HepG2 (cell line): ENCODE data around the gene SPTBN4. TPM values are rescaled to one million over a fixed set of nuclear protein-coding genes. Genes with fewer than 3 reads are reported as not detected.

ENCODE experiments used
- ATAC-seq: fragments of 200-7000 bp; cut with Tn5 transposase; 3 replicates; pipeline ENCODE4 v1.9.1; 2020; ENCODE audit warnings: mild to moderate bottlenecking, moderate library complexity
- BruUV-seq: library from RNA; stranded (reverse); fragments of 400-500 nt; replicated peaks from 2 replicates; lab custom pipeline; 2021; lab: Mats Ljungman, UMichigan
- CTCF ChIA-PET: fragments of 300-600 bp; formaldehyde crosslinking; extraction: SDS; loops from one replicate; lab custom pipeline; 2021; ENCODE audit warnings: low total read pairs, inconsistent platforms, low intra/inter-chr PET ratio; lab: Yijun Ruan, JAX
- POLR2A ChIA-PET: fragments of 350-600 bp; sonication (Branson Sonifier 250); formaldehyde crosslinking; loops from one replicate; lab custom pipeline; 2020; ENCODE audit warnings: antibody characterized with exemption, inconsistent platforms; lab: Yijun Ruan, JAX
- DNase-seq: peaks from one replicate; pipeline ENCODE4 v3.0.0-alpha.2; 2015; ENCODE audit warnings: low spot score
- FAIRE-seq: peaks from 3 replicates; lab custom pipeline; 2011; peaks lifted over from hg19 to GRCh38; lab: Jason Lieb, UNC
- H2AFZ ChIP-seq: one replicate; pipeline ENCODE4 v1.6.1; 2011; ENCODE audit warnings: low read length, inconsistent platforms
- H3K27ac ChIP-seq: fragments of 300-600 bp; 3 replicates; pipeline ENCODE4 v1.8.0; 2011; ENCODE audit warnings: mixed run types, mild to moderate bottlenecking, mixed read lengths, low read length, inconsistent platforms; ENCODE audit not compliant: insufficient read depth; ENCODE audit errors: extremely low read length
- H3K27me3 ChIP-seq, 2 experiments: fragments of 200-600 bp in 1 of 2; 2 replicates in 1 of 2; 3 replicates in 1 of 2; pipeline versions ENCODE4 v1.6.0 to v1.8.0; 2011; ENCODE audit warnings: low read length in 2 of 2, mild to moderate bottlenecking in 2 of 2, moderate library complexity in 2 of 2, inconsistent platforms in 1 of 2; ENCODE audit not compliant: insufficient read depth in 2 of 2, control insufficient read depth in 1 of 2
- H3K36me3 ChIP-seq, 2 experiments: fragments of 200-600 bp in 1 of 2; replicated peaks in 1 of 2; 2 replicates in 1 of 2; 3 replicates in 1 of 2; pipeline versions ENCODE4 v1.5.1 to v1.8.0; 2011; ENCODE audit warnings: low read length in 2 of 2, inconsistent platforms in 1 of 2; ENCODE audit not compliant: insufficient read depth in 2 of 2, control insufficient read depth in 1 of 2
- H3K4me1 ChIP-seq: 2 replicates; pipeline ENCODE4 v1.5.1; 2012; ENCODE audit warnings: low read length, inconsistent platforms; ENCODE audit not compliant: insufficient read depth
- H3K4me2 ChIP-seq: 2 replicates; pipeline ENCODE4 v1.6.0; 2011; ENCODE audit warnings: low read depth, low read length, inconsistent platforms
- H3K4me3 ChIP-seq, 3 experiments: fragments of 200-600 bp in 1 of 3; sonication (generic), shearing (Covaris generic) in 1 of 3; replicated peaks in 1 of 3; 2 replicates each; pipeline ENCODE4 v1.5.1; 2011 to 2016; ENCODE audit warnings: low read length in 3 of 3, inconsistent platforms in 2 of 3, low read depth in 2 of 3, mild to moderate bottlenecking in 2 of 3, control low read depth in 1 of 3, mixed read lengths in 1 of 3; ENCODE audit not compliant: insufficient read depth in 1 of 3
- H3K79me2 ChIP-seq: one replicate; pipeline ENCODE4 v1.6.1; 2011; ENCODE audit warnings: low read length, inconsistent platforms; ENCODE audit not compliant: insufficient read depth
- H3K9ac ChIP-seq: 2 replicates; pipeline ENCODE4 v1.6.0; 2011; ENCODE audit warnings: mild to moderate bottlenecking, low read depth, low read length, inconsistent platforms; ENCODE audit not compliant: insufficient read depth
- H3K9me3 ChIP-seq: 2 replicates; pipeline ENCODE4 v1.5.1; 2012; ENCODE audit warnings: mild to moderate bottlenecking, low read length
- H4K20me1 ChIP-seq: 2 replicates; pipeline ENCODE4 v1.6.0; 2011; ENCODE audit warnings: inconsistent platforms, mild to moderate bottlenecking, low read length, moderate library complexity; ENCODE audit not compliant: insufficient read depth
- BCL6 ChIP-seq: IDR thresholded peaks from 2 replicates; pipeline ENCODE4 v1.6.1; 2016; ENCODE audit warnings: missing genetic modification reagents, missing compliant biosample characterization
- BHLHE40 ChIP-seq: IDR thresholded peaks from 2 replicates; pipeline ENCODE4 v1.6.1; 2011; ENCODE audit warnings: low read length, improper control_type of control experiment
- EP300 ChIP-seq, 3 experiments: sonication (generic) in 1 of 3; formaldehyde crosslinking in 1 of 3; IDR thresholded peaks; 2 replicates each; pipeline versions ENCODE4 v1.5.1 to v1.6.1; 2011 to 2020; ENCODE audit warnings: low read depth in 2 of 3, low read length in 2 of 3, borderline replicate concordance in 1 of 3, improper control_type of control experiment in 1 of 3, mild to moderate bottlenecking in 1 of 3, missing genetic modification reagents in 1 of 3, moderate library complexity in 1 of 3
- HHEX ChIP-seq: IDR thresholded peaks from 2 replicates; pipeline ENCODE4 v1.6.1; 2016; ENCODE audit warnings: control low read depth
- HMG20B ChIP-seq: conservative IDR thresholded peaks from 2 replicates; pipeline ENCODE4 v1.6.1; 2016; ENCODE audit warnings: missing genetic modification reagents, missing compliant biosample characterization
- HNF1A ChIP-seq, 2 experiments: sonication (generic) in 1 of 2; formaldehyde crosslinking in 1 of 2; IDR thresholded peaks; 2 replicates each; pipeline versions ENCODE4 v1.4.0 to v1.6.1; 2016 to 2020; ENCODE audit warnings: borderline replicate concordance in 1 of 2, low read depth in 1 of 2, mild to moderate bottlenecking in 1 of 2, missing genetic modification reagents in 1 of 2
- KDM3A ChIP-seq: IDR thresholded peaks from 2 replicates; pipeline ENCODE4 v1.6.1; 2018; ENCODE audit warnings: low read depth, missing compliant biosample characterization
- RFXAP ChIP-seq: sonication (generic); formaldehyde crosslinking; IDR thresholded peaks from 2 replicates; pipeline ENCODE4 v1.4.0; 2020; ENCODE audit warnings: missing genetic modification reagents, borderline replicate concordance
- SALL2 ChIP-seq: sonication (generic); formaldehyde crosslinking; IDR thresholded peaks from 2 replicates; pipeline ENCODE4 v1.8.1; 2023; ENCODE audit warnings: mild to moderate bottlenecking, missing genetic modification reagents, inconsistent platforms
- STAG1 ChIP-seq: sonication (generic); formaldehyde crosslinking; IDR thresholded peaks from 2 replicates; pipeline ENCODE4 v1.4.0; 2020; ENCODE audit warnings: missing genetic modification reagents
- TERF1 ChIP-seq: sonication (generic); formaldehyde crosslinking; IDR thresholded peaks from 2 replicates; pipeline ENCODE4 v1.8.0; 2022; ENCODE audit warnings: mild to moderate bottlenecking, missing genetic modification reagents, moderate library complexity
- ZBTB42 ChIP-seq: sonication (generic); formaldehyde crosslinking; IDR thresholded peaks from 2 replicates; pipeline ENCODE4 v1.5.0; 2020; ENCODE audit warnings: mild to moderate bottlenecking, missing genetic modification reagents
- ZFAT ChIP-seq: sonication (generic); formaldehyde crosslinking; conservative IDR thresholded peaks from 2 replicates; pipeline ENCODE4 v1.8.1; 2023; ENCODE audit warnings: missing genetic modification reagents, inconsistent platforms
- ZNF143 ChIP-seq: sonication (generic); formaldehyde crosslinking; IDR thresholded peaks from 2 replicates; pipeline ENCODE4 v1.4.0; 2020; ENCODE audit warnings: missing genetic modification reagents
- ZNF3 ChIP-seq: IDR thresholded peaks from 2 replicates; pipeline ENCODE4 v1.7.0; 2017; ENCODE audit warnings: inconsistent platforms
- ZNF329 ChIP-seq: sonication (generic); formaldehyde crosslinking; IDR thresholded peaks from 2 replicates; pipeline ENCODE4 v1.9.0; 2021; ENCODE audit warnings: low read depth, mild to moderate bottlenecking, missing genetic modification reagents
- ZNF773 ChIP-seq: sonication (generic); formaldehyde crosslinking; IDR thresholded peaks from 2 replicates; pipeline ENCODE4 v1.4.0; 2020; ENCODE audit warnings: missing genetic modification reagents, borderline replicate concordance
- WGBS: methylation state at CpG from one replicate; pipeline ENCODE4 v1.1.6; 2017; ENCODE audit warnings: low lambda C conversion rate; 5-methylcytosine and 5-hydroxymethylcytosine counted together
- in situ Hi-C: cut with HindIII; loops from 2 replicates; pipeline ENCODE4 v1.10.0; 2017; ENCODE audit warnings: low pct_unique_long_range_greater_than_20kb; ENCODE audit not compliant: extremely low pct_ligation_motif_present
- intact Hi-C: fragments of 100-400 bp; cut with micrococcal nuclease; formaldehyde crosslinking; loops from one replicate; pipeline ENCODE4 v1.10.0; 2022; ENCODE audit not compliant: unreplicated experiment
- polyA plus RNA-seq, 8 experiments: library from polyadenylated mRNA; depleted of rRNA in 3 of 8; stranded (reverse) in 7 of 8; unstranded in 1 of 8; fragments of >200 nt; fragmentation: Illumina TruSeq in 4 of 8; extraction: Trizol in 4 of 8; gene quantifications; 2 replicates each; pipeline versions ENCODE4 v1.2.1 to v1.2.3, GENCODE V29; 2011 to 2016; ENCODE audit warnings: low read depth in 4 of 8, missing spikeins in 1 of 8, mixed read lengths in 1 of 8; ENCODE audit not compliant: insufficient read depth in 1 of 8
- total RNA-seq, 5 experiments: library from RNA; depleted of rRNA; stranded (reverse); fragments of >200 nt; fragmentation: Illumina TruSeq; extraction: Trizol; gene quantifications; 2 replicates each; pipeline ENCODE4 v1.2.3, GENCODE V29; 2016; ENCODE audit warnings: low read depth in 1 of 5

SPTBN4 gene
- total and polyA plus RNA-seq, 2 of the 13 experiments (the other 11 are each of a cell fraction or from before 2014, with no cell fraction given) = 0.11 TPM

- TF ChIP-seq SALL2 = no peak
- no peak for TF ChIP-seq HMG20B (CRISPR knock-in tag)
- TF ChIP-seq BCL6 (CRISPR knock-in tag) = no peak
- no peak for TF ChIP-seq KDM3A (CRISPR knock-in tag)
- no peak for TF ChIP-seq STAG1 (CRISPR knock-in tag)
- TF ChIP-seq HNF1A (IDR thresholded peaks at IDR 0.05; ENCODE audit: low read depth) = no peak
- TF ChIP-seq HNF1A (CRISPR knock-in tag; IDR thresholded peaks at IDR 0.05; ENCODE audit: borderline replicate concordance) = no peak
- no peak for TF ChIP-seq ZNF773 (CRISPR knock-in tag)
- no peak for TF ChIP-seq ZNF143 (CRISPR knock-in tag)
- TF ChIP-seq TERF1 (CRISPR knock-in tag) = no peak
- no peak for TF ChIP-seq ZFAT (CRISPR knock-in tag)
- TF ChIP-seq RFXAP (CRISPR knock-in tag) = no peak
- TF ChIP-seq ZBTB42 (CRISPR knock-in tag) = no peak
- TF ChIP-seq ZNF329 = no peak
- no peak for TF ChIP-seq HHEX (CRISPR knock-in tag)
- TF ChIP-seq EP300 (IDR thresholded peaks at IDR 0.05; ENCODE audit: low read depth in 2 of 2, low read length in 2 of 2) = no peak
- TF ChIP-seq EP300 (CRISPR knock-in tag; IDR thresholded peaks at IDR 0.05; ENCODE audit: borderline replicate concordance) = no peak
- no peak for TF ChIP-seq BHLHE40
- no peak for TF ChIP-seq ZNF3 (CRISPR knock-in tag)
- Histone ChIP-seq H3K27ac (no peak overlapping the region), H2AFZ (no peak overlapping the region), H4K20me1 (no peaks in the 10 kb centered on the region), H3K79me2 (no peaks in the 10 kb centered on the region), H3K9ac (no peak overlapping the region), H3K4me3 (no peak overlapping the region), H3K36me3 (no peaks in the 10 kb centered on the region), H3K4me2 (no peak overlapping the region), H3K9me3 (no peaks in the 10 kb centered on the region), H3K27me3 (peaks cover 1 to 3% of the 10 kb centered on the region in 2 experiments; a peak in 3 of 5 replicates), H3K4me1 (peaks cover 4% of the 10 kb centered on the region; the same call in 1 of the 2 replicates)
- WGBS = 30% methylated on average over 6 of the region's 6 CpGs
- intact Hi-C loops = loop anchor here (10.0 kb wide), 1 partner anchor 92 kb away; no protein-coding TSS in a partner anchor
- no TSS peak for BruUV-seq
- ATAC-seq (no peak), FAIRE-seq (no peak), DNase-seq (no peak)
- ChIA-PET CTCF (interaction anchor here (0.6 to 1.9 kb wide), 2 partner anchors 92 kb away, joined by 3 to 29 read pairs; no protein-coding TSS in a partner anchor), POLR2A (no interaction called here)
- in situ Hi-C loops = no loop called here
These were observed 75.5 kb downstream of the SPTBN4 start for GRCh38 chr19:40542202-40542859.
